Measurements from ENCODE around the gene SGCE. TPM values are rescaled to one million over a fixed set of nuclear protein-coding genes. Genes with fewer than 3 reads are reported as not detected.
"Not testable (repeated sequence)": the region's sequence is repeated elsewhere in the genome, so short reads cannot be mapped to it uniquely, and the experiment has no call there.

SGCE gene
- total RNA-seq (27.9 TPM), polyA plus RNA-seq (23.7 TPM)
- long read RNA-seq, donor 1, partial matches to known transcripts, result 0 of 1 reads
- long read RNA-seq, donor 1, other reads (novel, unspliced or antisense), result 0 of 1 reads
- long read RNA-seq, donor 2, result 0 reads
- long read RNA-seq, donor 3, transcript SGCE-299 (11 exons, 1,614 nt), result major isoform, 12 of 18 reads
- long read RNA-seq, donor 3, transcript SGCE-210 (3 exons, 453 nt), result minor isoform, 5 of 18 reads
- long read RNA-seq, donor 3, partial matches to known transcripts, result 0 of 18 reads
- long read RNA-seq, donor 3, other reads (novel, unspliced or antisense), result 0 of 18 reads
- long read RNA-seq, donor 4, partial matches to known transcripts, result 5 of 7 reads
- long read RNA-seq, donor 4, other reads (novel, unspliced or antisense), result 0 of 7 reads
- long read RNA-seq, donor 5, transcript SGCE-299 (11 exons, 1,614 nt), result major isoform, 15 of 25 reads
- long read RNA-seq, donor 5, transcript SGCE-207 (10 exons, 1,672 nt), result minor isoform, 5 of 25 reads
- long read RNA-seq, donor 5, partial matches to known transcripts, result 0 of 25 reads
- long read RNA-seq, donor 5, other reads (novel, unspliced or antisense), result 0 of 25 reads
- long read RNA-seq, donor 6, transcript SGCE-299 (11 exons, 1,614 nt), result major isoform, 15 of 50 reads
- long read RNA-seq, donor 6, transcript SGCE-207 (10 exons, 1,672 nt), result minor isoform, 6 of 50 reads
- long read RNA-seq, donor 6, partial matches to known transcripts, result 6 of 50 reads
- long read RNA-seq, donor 6, other reads (novel, unspliced or antisense), result 21 of 50 reads
- long read RNA-seq, donor 7, transcript SGCE-299 (11 exons, 1,614 nt), result major isoform, 7 of 44 reads
- long read RNA-seq, donor 7, partial matches to known transcripts, result 0 of 44 reads
- long read RNA-seq, donor 7, other reads (novel, unspliced or antisense), result 33 of 44 reads
- long read RNA-seq, donor 8, partial matches to known transcripts, result 0 of 5 reads
- long read RNA-seq, donor 8, other reads (novel, unspliced or antisense), result 0 of 5 reads
- long read RNA-seq, donor 9, partial matches to known transcripts, result 0 of 8 reads
- long read RNA-seq, donor 9, other reads (novel, unspliced or antisense), result 0 of 8 reads
- long read RNA-seq, donor 10, partial matches to known transcripts, result 0 of 2 reads
- long read RNA-seq, donor 10, other reads (novel, unspliced or antisense), result 0 of 2 reads

GRCh38 chr7:94655848-94656657 is at the start of gene SGCE:
TSS of gene SGCE (minus strand) at chr7:94656133. CDS start at chr7:94656098, 35 bp downstream.
- peak within 1 kb of the TSS; percentile 43 to 50 for H3K4me3 ChIP-seq (ENCODE audit: low read length in 2 of 2)
- DNase-seq (ENCODE audit: low read depth in 6 of 9, low spot score in 9 of 9), result peak in 7 of 9 donors; percentile 16 to 69 (median 41)
- H3K9me3 ChIP-seq (ENCODE audit: control insufficient read depth in 2 of 2, insufficient read depth in 1 of 2, low read length in 1 of 2), result peaks cover 0 to 20% of the 10 kb centered on the region in 2 donors
- H3K27me3 ChIP-seq (ENCODE audit: control insufficient read depth in 2 of 2, insufficient read depth in 1 of 2, low read length in 1 of 2), result peaks cover 17 to 51% of the 10 kb centered on the region in 2 donors
- H3K4me1 ChIP-seq (ENCODE audit: control insufficient read depth in 2 of 2, insufficient read depth in 2 of 2, low read length in 2 of 2), result peaks cover 0 to 25% of the 10 kb centered on the region in 2 donors
- WGBS, result 21% methylated on average over 63 of the region's 63 CpGs
- peak within 1 kb of the TSS; percentile 18 to 59 for H3K27ac ChIP-seq (ENCODE audit: low read depth in 1 of 2, low read length in 1 of 2)
- H3K36me3 ChIP-seq (ENCODE audit: control insufficient read depth in 2 of 2, insufficient read depth in 2 of 2, low read length in 1 of 2), result no peaks in the 10 kb centered on the region

GRCh38 chr7:94705155-94706021 is 49.5 kb upstream of the SGCE start:
- not testable (repeated sequence) for H3K36me3 ChIP-seq (ENCODE audit: control insufficient read depth in 2 of 2, insufficient read depth in 2 of 2, low read length in 1 of 2); H3K9me3 ChIP-seq (ENCODE audit: control insufficient read depth in 2 of 2, insufficient read depth in 1 of 2, low read length in 1 of 2); H3K4me3 ChIP-seq (ENCODE audit: low read length in 2 of 2); DNase-seq (ENCODE audit: low read depth in 6 of 9, low spot score in 9 of 9); H3K27me3 ChIP-seq (ENCODE audit: control insufficient read depth in 2 of 2, insufficient read depth in 1 of 2, low read length in 1 of 2); H3K4me1 ChIP-seq (ENCODE audit: control insufficient read depth in 2 of 2, insufficient read depth in 2 of 2, low read length in 2 of 2); H3K27ac ChIP-seq (ENCODE audit: low read depth in 1 of 2, low read length in 1 of 2)
- WGBS, result 97% methylated on average over 39 of the region's 39 CpGs

- Histone ChIP-seq H3K9me3 (ENCODE audit: control insufficient read depth in 2 of 2, insufficient read depth in 1 of 2, low read length in 1 of 2) (no peaks in the 10 kb centered on the region), H3K4me3 (ENCODE audit: low read length in 2 of 2) (no peak overlapping the region), H3K27ac (ENCODE audit: low read depth in 1 of 2, low read length in 1 of 2) (no peak overlapping the region), H3K27me3 (ENCODE audit: control insufficient read depth in 2 of 2, insufficient read depth in 1 of 2, low read length in 1 of 2) (no peaks in the 10 kb centered on the region), H3K36me3 (ENCODE audit: control insufficient read depth in 2 of 2, insufficient read depth in 2 of 2, low read length in 1 of 2) (no peaks in the 10 kb centered on the region), H3K4me1 (ENCODE audit: control insufficient read depth in 2 of 2, insufficient read depth in 2 of 2, low read length in 2 of 2) (no peaks in the 10 kb centered on the region)
- 98% methylated on average over 1 of the region's 1 CpG for WGBS
- no peak for DNase-seq (ENCODE audit: low read depth in 6 of 9, low spot score in 9 of 9)
Measured at GRCh38 chr7:94701555-94701973, 45.6 kb upstream of the SGCE start.

- no peaks in the 10 kb centered on the region for H3K4me1 ChIP-seq (ENCODE audit: control insufficient read depth in 2 of 2, insufficient read depth in 2 of 2, low read length in 2 of 2)
- DNase-seq (ENCODE audit: low read depth in 6 of 9, low spot score in 9 of 9), result no peak
- H3K9me3 ChIP-seq (ENCODE audit: control insufficient read depth in 2 of 2, insufficient read depth in 1 of 2, low read length in 1 of 2), result no peaks in the 10 kb centered on the region
- H3K27me3 ChIP-seq (ENCODE audit: control insufficient read depth in 2 of 2, insufficient read depth in 1 of 2, low read length in 1 of 2), result no peaks in the 10 kb centered on the region
- no peak overlapping the region for H3K4me3 ChIP-seq (ENCODE audit: low read length in 2 of 2)
- H3K27ac ChIP-seq (ENCODE audit: low read depth in 1 of 2, low read length in 1 of 2), result no peak overlapping the region
- H3K36me3 ChIP-seq (ENCODE audit: control insufficient read depth in 2 of 2, insufficient read depth in 2 of 2, low read length in 1 of 2), result no peaks in the 10 kb centered on the region
Measured at GRCh38 chr7:94700926-94701554, 45.1 kb upstream of the SGCE start.

GRCh38 chr7:94698275-94698674 is 42.3 kb upstream of the SGCE start:
- Histone ChIP-seq H3K4me3 (ENCODE audit: low read length in 2 of 2) (no peak overlapping the region), H3K27ac (ENCODE audit: low read depth in 1 of 2, low read length in 1 of 2) (no peak overlapping the region), H3K4me1 (ENCODE audit: control insufficient read depth in 2 of 2, insufficient read depth in 2 of 2, low read length in 2 of 2) (no peaks in the 10 kb centered on the region), H3K27me3 (ENCODE audit: control insufficient read depth in 2 of 2, insufficient read depth in 1 of 2, low read length in 1 of 2) (no peaks in the 10 kb centered on the region), H3K36me3 (ENCODE audit: control insufficient read depth in 2 of 2, insufficient read depth in 2 of 2, low read length in 1 of 2) (no peaks in the 10 kb centered on the region), H3K9me3 (ENCODE audit: control insufficient read depth in 2 of 2, insufficient read depth in 1 of 2, low read length in 1 of 2) (no peaks in the 10 kb centered on the region)
- no peak for DNase-seq (ENCODE audit: low read depth in 6 of 9, low spot score in 9 of 9)
- 90% methylated on average over 2 of the region's 2 CpGs for WGBS

- Histone ChIP-seq H3K4me3 (ENCODE audit: low read length in 2 of 2) (no peak overlapping the region), H3K4me1 (ENCODE audit: control insufficient read depth in 2 of 2, insufficient read depth in 2 of 2, low read length in 2 of 2) (no peaks in the 10 kb centered on the region), H3K9me3 (ENCODE audit: control insufficient read depth in 2 of 2, insufficient read depth in 1 of 2, low read length in 1 of 2) (no peaks in the 10 kb centered on the region), H3K27me3 (ENCODE audit: control insufficient read depth in 2 of 2, insufficient read depth in 1 of 2, low read length in 1 of 2) (no peaks in the 10 kb centered on the region), H3K27ac (ENCODE audit: low read depth in 1 of 2, low read length in 1 of 2) (peak overlapping the region in 1 of 2 donors; percentile 18), H3K36me3 (ENCODE audit: control insufficient read depth in 2 of 2, insufficient read depth in 2 of 2, low read length in 1 of 2) (no peaks in the 10 kb centered on the region)
- DNase-seq (ENCODE audit: low read depth in 6 of 9, low spot score in 9 of 9), result peak in 1 of 9 donors; percentile 1
- 87% methylated on average over 1 of the region's 1 CpG for WGBS
Measured at GRCh38 chr7:94697035-94697974, 41.4 kb upstream of the SGCE start.

- no peak for DNase-seq (ENCODE audit: low read depth in 6 of 9, low spot score in 9 of 9)
- WGBS, result 76% methylated on average over 2 of the region's 2 CpGs
- Histone ChIP-seq H3K36me3 (ENCODE audit: control insufficient read depth in 2 of 2, insufficient read depth in 2 of 2, low read length in 1 of 2) (no peaks in the 10 kb centered on the region), H3K27me3 (ENCODE audit: control insufficient read depth in 2 of 2, insufficient read depth in 1 of 2, low read length in 1 of 2) (no peaks in the 10 kb centered on the region), H3K9me3 (ENCODE audit: control insufficient read depth in 2 of 2, insufficient read depth in 1 of 2, low read length in 1 of 2) (no peaks in the 10 kb centered on the region), H3K27ac (ENCODE audit: low read depth in 1 of 2, low read length in 1 of 2) (no peak overlapping the region), H3K4me3 (ENCODE audit: low read length in 2 of 2) (no peak overlapping the region), H3K4me1 (ENCODE audit: control insufficient read depth in 2 of 2, insufficient read depth in 2 of 2, low read length in 2 of 2) (no peaks in the 10 kb centered on the region)
Measured at GRCh38 chr7:94687810-94688209, 31.9 kb upstream of the SGCE start.
